Activated T-cell treated with anti-CD3 and anti-CD28 coated beads, Interleukin-2, amount 50 U/mL, for 1 hour (primary cell): ENCODE measurements around the gene PRKAG1.
A peak's percentile ranks its signal among the peaks of the same experiment; 100 is the strongest.

Experiments used
- DNase-seq: peaks from one replicate; pipeline ENCODE4 v3.0.0-alpha.2; 2020

The PRKAG1 gene

GRCh38 chr12:48980389-48980952, 38.1 kb downstream of the PRKAG1 start:
- DNase-seq: peak; percentile 59

- peak; percentile 60 for DNase-seq
These were observed 38.8 kb downstream of the PRKAG1 start for GRCh38 chr12:48979602-48980388.

- DNase-seq: peak; percentile 38
These were observed 39.6 kb downstream of the PRKAG1 start for GRCh38 chr12:48978741-48979601.

GRCh38 chr12:48978291-48978740, 40.3 kb downstream of the PRKAG1 start, which contains the start of gene WNT1:
Gene WNT1 (plus strand): TSS chr12:48978322. CDS start chr12:48978651, 329 bp downstream.
- DNase-seq: no peak

- peak; percentile 86 for DNase-seq
These were observed 41.0 kb downstream of the PRKAG1 start for GRCh38 chr12:48977290-48978281.

GRCh38 chr12:48973941-48974673, 44.5 kb downstream of the PRKAG1 start:
- peak; percentile 55 for DNase-seq

GRCh38 chr12:48973531-48973930, 45.0 kb downstream of the PRKAG1 start:
- no peak for DNase-seq

GRCh38 chr12:48972952-48973483, 45.6 kb downstream of the PRKAG1 start:
- no peak for DNase-seq

GRCh38 chr12:48972213-48972951, 46.2 kb downstream of the PRKAG1 start:
- DNase-seq: peak; percentile 36

- DNase-seq: no peak
These were observed 47.8 kb downstream of the PRKAG1 start for GRCh38 chr12:48970702-48971334.

- peak; percentile 61 for DNase-seq
These were observed 48.5 kb downstream of the PRKAG1 start for GRCh38 chr12:48969833-48970701.

GRCh38 chr12:48969160-48969771, 49.3 kb downstream of the PRKAG1 start:
- DNase-seq: no peak

- no peak for DNase-seq
These were observed 50.1 kb downstream of the PRKAG1 start for GRCh38 chr12:48968467-48968866.

- no peak for DNase-seq
These were observed 50.6 kb downstream of the PRKAG1 start for GRCh38 chr12:48967991-48968390.

GRCh38 chr12:48966177-48966895, 52.2 kb downstream of the PRKAG1 start:
- no peak for DNase-seq

- DNase-seq: no peak
These were observed 53.2 kb downstream of the PRKAG1 start for GRCh38 chr12:48965298-48965838.

GRCh38 chr12:48961801-48962200, 56.8 kb downstream of the PRKAG1 start:
- DNase-seq: no peak
